Eye (tissue), 1 donor: ENCODE measurements around the gene SIN3A.
A peak's percentile ranks its signal among the peaks of the same experiment; 100 is the strongest.
"Not testable (repeated sequence)": the region's sequence is repeated elsewhere in the genome, so short reads cannot be mapped to it uniquely, and the experiment has no call there.

ENCODE experiments used
- DNase-seq: peaks from one replicate; pipeline ENCODE4 v3.0.0-alpha.2; 2015

Gene SIN3A

DNA sequence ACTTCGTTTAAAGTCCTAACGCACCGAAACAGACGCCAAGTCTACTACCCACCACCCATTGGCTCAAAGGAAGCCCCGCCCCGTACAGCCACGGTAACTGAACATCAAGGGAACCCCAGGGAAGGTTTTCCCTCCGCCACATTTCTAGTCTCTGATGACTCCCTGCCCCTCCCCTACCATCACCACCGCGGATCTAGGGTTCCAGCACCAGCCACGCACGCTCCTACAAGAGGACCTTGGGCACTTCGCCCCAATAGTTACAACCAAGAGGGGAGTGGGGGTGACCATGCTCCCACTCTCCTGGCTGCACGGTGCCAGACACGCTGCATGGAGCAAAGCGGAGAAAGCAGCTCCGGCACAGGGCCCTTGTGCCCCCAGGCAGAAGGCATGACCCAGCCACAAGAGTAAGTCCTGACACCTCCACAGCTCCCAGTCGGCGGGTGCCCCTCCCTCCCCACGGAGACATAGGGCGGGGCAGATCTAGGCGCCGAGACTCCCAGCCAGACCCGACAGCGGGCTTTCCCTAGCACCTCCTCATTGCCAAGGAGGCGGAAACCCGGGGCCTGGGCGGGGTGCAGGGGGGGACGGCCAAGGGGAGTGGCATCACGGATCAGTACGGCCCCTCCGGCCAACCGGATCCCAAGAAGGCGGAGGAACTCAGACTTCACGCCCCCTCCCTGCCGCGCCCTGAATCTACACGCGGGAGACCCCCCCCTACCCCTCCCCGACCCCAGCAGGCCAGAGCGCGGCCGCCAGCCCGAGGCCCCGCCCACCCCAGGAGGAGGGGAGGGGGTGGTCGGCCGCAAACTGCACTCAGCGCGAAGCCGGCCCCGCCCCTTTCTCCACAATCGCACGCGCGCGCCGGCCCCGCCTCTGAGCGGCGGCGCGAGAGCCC lies 936 bp downstream of the SIN3A start:
- peak; percentile 97 for DNase-seq

DNA sequence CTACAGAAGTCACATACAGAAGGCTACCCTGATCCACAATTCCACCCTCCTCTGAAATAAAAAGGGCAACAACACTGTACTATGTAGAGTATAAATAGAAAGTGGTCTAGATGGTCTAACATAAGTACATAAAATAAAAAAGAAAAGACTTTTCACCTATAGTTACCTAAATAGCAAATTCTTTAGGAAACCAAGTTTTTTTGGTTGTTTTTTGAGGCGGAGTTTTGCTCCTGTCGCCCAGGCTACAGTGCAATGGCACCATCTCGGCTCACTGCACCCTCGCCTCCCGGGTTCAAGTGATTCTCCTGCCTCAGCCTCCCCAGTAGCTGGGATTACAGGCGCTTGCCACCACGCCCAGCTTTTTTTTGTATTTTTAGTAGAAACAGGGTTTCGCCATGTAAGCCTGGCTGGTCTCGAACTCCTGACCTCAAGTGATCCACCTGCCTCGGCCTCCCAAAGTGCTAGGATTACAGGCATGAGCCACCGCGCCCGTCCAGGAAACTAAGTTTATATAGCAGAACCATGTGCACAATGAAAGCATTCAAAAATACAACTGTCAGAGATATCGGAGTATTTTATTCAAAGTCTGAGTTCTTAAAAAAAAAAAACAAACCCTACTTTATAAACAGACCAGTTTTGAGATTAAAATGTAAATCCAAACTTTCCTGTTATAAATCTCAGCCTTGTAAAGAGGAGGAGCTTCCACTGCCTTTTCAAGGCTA lies 1.7 kb downstream of the SIN3A start:
- DNase-seq, result no peak

DNA sequence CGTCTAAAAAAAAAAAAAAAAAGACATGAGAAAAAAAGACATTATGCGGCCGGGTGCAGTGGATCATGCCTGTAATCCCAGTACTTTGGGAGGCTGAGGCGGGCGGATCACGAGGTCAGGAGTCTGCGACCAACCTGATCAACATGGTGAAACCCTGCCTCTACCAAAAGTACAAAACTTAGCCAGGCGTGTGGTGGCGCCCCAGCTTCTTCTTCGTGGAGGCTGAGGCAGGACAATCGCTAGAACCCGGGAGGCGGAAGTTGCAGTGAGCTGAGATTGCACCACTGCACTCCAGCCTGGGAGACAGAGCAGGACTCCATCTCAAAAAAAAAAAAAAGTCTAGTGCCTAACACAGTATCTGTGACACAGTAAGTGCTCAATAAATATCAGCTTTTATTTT lies 3.3 kb downstream of the SIN3A start:
- not testable (repeated sequence) for DNase-seq

GRCh38 chr15:75446151-75446550 lies 5.3 kb downstream of the SIN3A start:
- DNase-seq, result no peak

DNA sequence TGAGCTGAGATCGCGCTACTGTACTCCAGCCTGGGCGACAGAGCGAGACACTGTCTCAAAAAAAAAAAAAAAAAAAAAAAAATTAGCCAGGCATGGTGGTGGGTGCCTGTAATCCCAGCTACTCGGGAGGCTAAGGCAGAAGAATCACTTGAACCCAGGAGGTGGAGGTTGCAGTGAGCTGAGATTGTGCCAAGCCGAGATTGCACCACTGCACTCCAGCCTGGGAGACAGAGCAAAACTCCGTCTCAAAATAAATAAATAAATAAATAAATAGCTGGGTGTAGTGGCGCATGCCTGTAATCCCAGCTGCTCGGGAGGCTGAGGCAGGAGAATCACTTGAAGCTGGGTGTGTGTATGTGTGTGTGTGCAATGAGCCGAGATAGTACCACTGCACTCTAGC lies 6.2 kb downstream of the SIN3A start:
- not testable (repeated sequence) for DNase-seq

GRCh38 chr15:75443972-75444453 lies 7.5 kb downstream of the SIN3A start:
- DNase-seq, result not testable (repeated sequence)

- no peak for DNase-seq
These were observed 13.8 kb downstream of the SIN3A start for GRCh38 chr15:75437721-75438120.

GRCh38 chr15:75436881-75437280 lies 14.6 kb downstream of the SIN3A start:
- no peak for DNase-seq

- no peak for DNase-seq
These were observed 19.8 kb downstream of the SIN3A start for GRCh38 chr15:75431682-75432081.

DNA sequence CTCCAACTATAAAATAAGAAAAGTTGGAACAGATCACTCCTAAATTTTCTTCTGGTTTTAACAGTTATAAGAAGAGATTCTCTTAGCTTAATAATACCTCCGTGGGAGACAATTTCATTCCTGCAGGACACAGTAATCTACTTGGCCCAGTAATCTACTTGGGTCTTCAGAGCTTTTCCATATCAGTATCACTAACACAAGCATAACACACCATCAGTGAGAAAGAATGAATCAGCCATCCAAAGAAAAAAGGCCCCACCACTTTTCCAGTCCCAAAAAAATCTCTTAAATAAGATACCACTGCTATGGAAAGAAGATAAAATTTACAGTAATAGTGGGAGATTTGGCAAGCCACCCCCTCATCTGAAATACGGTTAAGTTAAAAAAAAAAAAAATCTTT lies 20.2 kb downstream of the SIN3A start:
- no peak for DNase-seq

DNA sequence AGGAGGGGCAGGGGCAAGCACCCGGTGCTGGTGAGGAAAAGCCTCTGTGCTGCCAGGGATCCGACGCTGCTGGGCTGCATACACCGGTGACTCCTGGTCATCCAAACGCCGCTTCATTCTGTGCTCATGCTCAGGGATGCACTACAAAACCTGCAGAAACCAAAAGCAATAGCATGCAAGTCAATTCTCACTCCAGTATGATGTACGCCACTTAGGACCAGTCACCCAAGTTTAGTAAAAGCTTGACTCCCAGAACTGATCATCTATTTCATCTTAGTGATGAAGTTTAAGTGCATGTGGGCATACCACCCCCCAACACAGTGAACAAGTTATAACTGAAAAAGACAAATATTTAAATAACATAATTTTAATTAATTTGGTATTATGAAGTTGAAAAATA lies 21.2 kb downstream of the SIN3A start:
- no peak for DNase-seq

GRCh38 chr15:75428152-75428551 lies 23.3 kb downstream of the SIN3A start:
- DNase-seq, result no peak

DNA sequence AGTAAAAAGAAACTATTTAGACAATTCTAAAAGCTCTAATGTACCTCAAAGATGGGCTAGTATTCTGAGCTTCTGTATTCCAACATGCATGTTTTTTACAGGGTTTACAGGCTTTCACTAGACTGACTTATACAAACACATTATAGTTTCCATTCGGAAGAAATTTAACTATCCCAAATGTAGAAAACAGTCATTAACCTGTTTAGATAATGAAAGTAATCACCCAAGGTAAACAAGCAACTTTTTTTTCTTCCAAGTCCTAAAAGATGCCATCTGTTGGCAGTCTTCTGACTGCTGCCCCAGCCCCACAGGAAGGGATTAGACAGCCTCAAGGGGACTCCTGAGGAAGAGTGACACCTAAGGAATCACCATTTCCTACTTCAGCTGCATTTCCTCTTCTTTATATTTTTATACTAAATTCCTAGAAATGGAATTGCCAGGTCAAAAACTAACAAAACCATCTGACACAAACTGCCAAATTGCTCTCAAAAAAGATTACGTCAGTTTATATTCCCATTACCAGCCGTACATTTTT lies 25.5 kb downstream of the SIN3A start:
- no peak for DNase-seq

DNA sequence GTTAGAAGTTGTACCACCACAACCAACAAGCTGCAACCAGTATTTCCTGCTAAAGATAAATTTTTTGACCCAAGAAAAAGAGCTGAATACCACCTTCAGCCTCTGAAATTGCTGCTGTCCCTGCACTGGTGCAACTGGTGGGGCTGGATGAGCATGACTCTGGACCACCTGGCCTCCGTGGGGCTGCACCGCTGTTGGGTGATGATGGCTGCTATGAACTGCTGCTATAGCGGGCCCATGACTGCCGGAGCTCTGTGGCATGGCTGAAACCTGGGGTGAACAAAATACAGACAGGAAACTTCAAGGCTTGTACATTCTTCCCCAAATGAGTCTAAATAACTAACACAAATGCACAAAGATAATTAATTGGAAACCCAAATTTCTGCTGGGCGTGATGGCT lies 28.9 kb downstream of the SIN3A start:
- DNase-seq, result no peak

- no peak for DNase-seq
These were observed 30.8 kb downstream of the SIN3A start for GRCh38 chr15:75420698-75421097.

GRCh38 chr15:75416584-75416983 lies 34.9 kb downstream of the SIN3A start:
- no peak for DNase-seq

DNA sequence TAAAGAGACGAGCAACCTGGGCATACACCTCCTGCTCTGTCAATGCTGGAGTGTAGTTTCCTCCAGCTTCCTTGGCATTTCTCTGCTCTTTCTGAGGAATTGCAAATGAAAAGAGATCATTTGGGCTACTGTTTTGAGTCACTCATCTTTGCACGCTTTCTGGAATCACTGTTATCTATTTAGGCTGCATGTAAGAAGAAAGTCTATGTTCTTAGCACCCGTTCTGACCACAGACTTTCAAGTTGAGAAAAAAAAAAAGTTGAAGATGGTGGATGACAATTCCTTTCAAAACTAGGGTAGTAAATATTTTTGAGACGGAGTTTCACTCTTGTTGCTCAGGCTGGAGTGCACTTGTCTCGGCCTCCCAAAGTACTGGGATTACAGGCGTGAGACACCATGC lies 41.3 kb downstream of the SIN3A start:
- no peak for DNase-seq

GRCh38 chr15:75407083-75407482 lies 44.4 kb downstream of the SIN3A start:
- DNase-seq, result no peak

DNA sequence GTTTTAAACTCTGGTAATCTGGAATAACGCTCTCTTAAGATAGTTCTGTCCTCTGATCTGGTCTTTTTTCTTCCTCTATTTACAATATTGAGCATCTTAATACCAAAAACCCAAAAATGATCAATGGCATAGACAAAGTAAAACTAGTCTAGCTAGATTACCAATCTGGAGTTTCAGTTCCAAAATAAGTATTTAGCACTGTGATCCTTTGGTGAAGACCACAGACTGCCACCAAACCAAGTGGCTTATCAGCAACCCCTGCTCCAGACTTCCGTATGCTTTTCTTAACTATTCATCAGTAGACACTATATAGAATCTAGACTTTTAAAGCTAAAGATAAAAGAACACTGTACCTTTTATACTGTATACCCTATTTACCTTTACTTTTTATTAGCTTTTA lies 47.6 kb downstream of the SIN3A start:
- DNase-seq, result no peak

DNA sequence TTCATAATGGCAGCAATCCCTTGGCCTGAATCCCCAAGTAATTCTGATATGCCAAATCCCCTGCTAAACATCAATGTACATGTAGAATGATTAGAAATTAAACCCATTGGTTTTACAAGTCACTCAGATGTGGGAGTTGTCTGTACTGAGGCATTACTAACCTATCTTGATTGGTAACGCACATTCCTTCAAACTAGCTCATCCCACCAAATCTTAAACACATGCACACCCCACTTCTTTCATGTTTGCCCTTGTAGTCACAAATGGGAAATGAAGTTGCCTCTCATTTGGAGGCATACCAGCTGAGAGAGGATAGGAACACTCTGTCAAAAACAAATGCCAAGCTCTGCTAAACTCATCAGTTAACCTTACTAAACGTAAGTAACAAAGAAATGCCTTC lies 54.0 kb downstream of the SIN3A start:
- DNase-seq, result no peak

DNA sequence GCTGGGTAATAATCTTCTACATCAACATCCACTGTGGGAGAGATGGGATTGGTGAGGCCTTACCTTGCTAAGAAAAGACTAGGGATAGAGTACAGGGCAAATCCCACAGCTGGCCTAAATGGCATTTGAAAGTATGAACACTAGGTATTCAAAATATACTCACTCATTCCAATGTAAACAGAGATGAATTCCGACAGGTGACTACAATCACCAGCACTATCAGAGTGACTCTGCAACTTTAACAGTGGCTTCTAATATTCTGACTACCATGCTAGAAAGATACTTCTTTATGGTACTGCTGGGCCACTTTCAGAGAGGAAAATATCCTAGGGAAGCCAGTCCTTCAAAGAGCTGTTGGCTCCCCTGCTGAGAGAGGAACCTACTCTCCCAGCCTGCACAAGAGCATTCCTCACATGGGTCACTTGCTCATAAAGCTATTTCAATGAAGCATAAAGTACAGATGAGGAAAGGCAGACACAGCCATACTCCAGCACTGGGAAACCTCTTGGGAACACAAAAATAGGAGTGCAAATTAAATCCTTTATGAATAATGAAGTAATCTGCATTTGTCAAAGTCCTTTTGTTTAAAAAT lies 61.6 kb downstream of the SIN3A start:
- DNase-seq, result peak; percentile 85

GRCh38 chr15:75383986-75384385 lies 67.5 kb downstream of the SIN3A start:
- DNase-seq, result not testable (repeated sequence)

DNA sequence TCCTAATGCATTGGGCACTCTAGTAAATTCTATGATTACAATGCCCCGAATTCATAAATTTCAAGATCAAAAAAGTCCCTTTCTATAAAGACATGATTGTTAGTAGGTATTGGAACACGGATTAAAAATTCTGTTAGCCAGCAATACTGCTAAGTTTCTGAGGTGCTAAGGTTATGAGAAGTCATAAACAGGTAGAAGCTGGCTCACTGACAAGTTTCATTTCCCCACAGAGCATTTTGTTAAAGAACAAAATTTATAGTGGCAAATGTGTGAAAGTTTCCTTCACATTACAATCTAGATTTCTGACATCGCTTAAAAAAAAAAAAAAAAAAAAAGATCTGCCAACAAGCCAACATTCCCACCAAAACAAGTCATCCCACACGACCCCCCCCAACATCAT lies 70.7 kb downstream of the SIN3A start:
- DNase-seq, result no peak
